22Rv1 (cell line): ENCODE measurements around the gene HCFC2.
A peak's percentile ranks its signal among the peaks of the same experiment; 100 is the strongest.
"Not testable (repeated sequence)": the region's sequence is repeated elsewhere in the genome, so short reads cannot be mapped to it uniquely, and the experiment has no call there.

ENCODE experiments used
- H3K27ac ChIP-seq: fragments of 450-650 bp; 2 replicates; pipeline ENCODE4 v1.5.1; 2017
- ZFX ChIP-seq: fragments of 450-650 bp; IDR thresholded peaks from 2 replicates; pipeline ENCODE4 v1.6.1; 2017; ENCODE audit warnings: antibody characterized with exemption, borderline replicate concordance
- TF ChIP-seq, protein P1 (sequence below): fragments of 450-650 bp; IDR thresholded peaks from 2 replicates; pipeline ENCODE4 v1.5.1; 2017; ENCODE audit warnings: mild to moderate bottlenecking

Gene HCFC2

GRCh38 chr12:104105461-104105860, 41.1 kb downstream of the HCFC2 start:
- no peak for TF ChIP-seq ZFX
- TF ChIP-seq, protein P1, sequence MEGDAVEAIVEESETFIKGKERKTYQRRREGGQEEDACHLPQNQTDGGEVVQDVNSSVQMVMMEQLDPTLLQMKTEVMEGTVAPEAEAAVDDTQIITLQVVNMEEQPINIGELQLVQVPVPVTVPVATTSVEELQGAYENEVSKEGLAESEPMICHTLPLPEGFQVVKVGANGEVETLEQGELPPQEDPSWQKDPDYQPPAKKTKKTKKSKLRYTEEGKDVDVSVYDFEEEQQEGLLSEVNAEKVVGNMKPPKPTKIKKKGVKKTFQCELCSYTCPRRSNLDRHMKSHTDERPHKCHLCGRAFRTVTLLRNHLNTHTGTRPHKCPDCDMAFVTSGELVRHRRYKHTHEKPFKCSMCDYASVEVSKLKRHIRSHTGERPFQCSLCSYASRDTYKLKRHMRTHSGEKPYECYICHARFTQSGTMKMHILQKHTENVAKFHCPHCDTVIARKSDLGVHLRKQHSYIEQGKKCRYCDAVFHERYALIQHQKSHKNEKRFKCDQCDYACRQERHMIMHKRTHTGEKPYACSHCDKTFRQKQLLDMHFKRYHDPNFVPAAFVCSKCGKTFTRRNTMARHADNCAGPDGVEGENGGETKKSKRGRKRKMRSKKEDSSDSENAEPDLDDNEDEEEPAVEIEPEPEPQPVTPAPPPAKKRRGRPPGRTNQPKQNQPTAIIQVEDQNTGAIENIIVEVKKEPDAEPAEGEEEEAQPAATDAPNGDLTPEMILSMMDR, result no peak
- H3K27ac ChIP-seq, result no peak overlapping the region

GRCh38 chr12:104106965-104107364, 42.6 kb downstream of the HCFC2 start:
- H3K27ac ChIP-seq, result no peak overlapping the region
- TF ChIP-seq, protein P1, result no peak
- TF ChIP-seq ZFX, result no peak

DNA sequence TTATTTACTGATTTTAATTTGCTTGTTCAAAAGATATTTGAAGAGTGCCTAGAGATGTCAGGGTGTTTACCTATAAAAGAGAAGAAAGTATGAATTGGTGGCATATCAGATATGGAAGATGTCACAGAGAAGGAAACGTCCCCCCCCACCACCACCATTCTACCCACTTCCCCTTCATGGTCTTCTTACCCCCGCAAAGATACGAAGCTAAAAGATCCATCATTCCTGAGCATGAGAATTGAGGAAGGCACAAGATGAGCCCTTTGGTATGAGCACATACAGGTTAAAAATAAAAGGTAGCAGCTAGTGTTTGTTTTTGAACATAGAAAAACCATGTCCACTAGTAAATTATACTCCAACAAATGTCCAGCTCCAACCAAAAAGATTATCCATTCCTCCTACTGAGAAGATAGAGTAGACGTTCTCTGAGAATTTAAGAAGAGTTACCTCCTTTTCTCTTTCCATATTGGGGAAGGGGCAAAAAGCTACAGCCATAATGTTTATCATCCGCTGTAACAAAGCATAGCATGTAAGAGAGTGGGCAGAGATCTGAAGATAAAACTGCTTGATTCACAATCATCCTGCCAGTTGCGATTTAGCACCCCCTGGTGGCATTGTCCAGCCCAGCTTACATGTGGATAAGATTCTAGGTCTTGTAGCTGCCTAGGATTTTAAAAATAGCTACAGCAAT, 44.6 kb downstream of the HCFC2 start:
- no peak for TF ChIP-seq ZFX
- TF ChIP-seq, protein P1, result peak; percentile 99
- H3K27ac ChIP-seq, result no peak overlapping the region

DNA sequence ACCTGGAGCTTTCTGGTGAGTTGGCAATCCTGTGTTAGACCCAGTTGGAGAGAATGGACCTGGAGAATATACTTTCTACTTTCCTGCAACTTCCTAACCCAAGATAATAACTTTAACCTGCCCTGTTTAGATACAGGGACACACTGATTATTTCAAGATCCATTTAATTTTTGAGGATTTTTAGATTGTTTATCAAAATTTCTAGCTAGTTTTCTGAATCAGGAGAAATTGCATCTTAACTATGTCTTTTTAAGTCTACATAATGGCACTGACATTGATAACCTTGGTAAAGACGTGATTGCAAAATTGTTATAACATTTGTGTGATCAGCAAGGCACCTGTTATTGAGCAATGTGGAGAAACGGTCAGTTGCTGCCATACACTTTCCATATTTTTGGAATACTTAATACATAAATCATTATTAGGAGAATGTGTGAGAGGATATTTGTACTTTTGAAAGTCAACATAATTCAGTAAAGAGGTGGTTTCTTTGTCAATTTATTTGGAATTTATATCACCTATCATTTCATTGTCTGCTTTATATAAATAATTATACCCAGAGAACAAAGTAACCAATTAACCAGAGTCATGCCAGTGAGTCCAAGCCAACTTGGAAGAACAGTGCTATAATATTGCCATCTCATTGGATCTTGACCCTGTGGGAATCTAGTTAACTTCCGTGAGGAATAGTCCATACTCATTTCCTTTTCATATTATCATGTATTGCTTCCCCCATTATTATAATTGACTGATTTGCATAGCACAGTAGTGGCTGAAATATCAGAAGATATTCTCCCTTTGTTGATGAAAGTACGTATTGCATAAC, 45.3 kb downstream of the HCFC2 start:
- no peak overlapping the region for H3K27ac ChIP-seq
- no peak for TF ChIP-seq ZFX
- TF ChIP-seq, protein P1, result peak; percentile 76

DNA sequence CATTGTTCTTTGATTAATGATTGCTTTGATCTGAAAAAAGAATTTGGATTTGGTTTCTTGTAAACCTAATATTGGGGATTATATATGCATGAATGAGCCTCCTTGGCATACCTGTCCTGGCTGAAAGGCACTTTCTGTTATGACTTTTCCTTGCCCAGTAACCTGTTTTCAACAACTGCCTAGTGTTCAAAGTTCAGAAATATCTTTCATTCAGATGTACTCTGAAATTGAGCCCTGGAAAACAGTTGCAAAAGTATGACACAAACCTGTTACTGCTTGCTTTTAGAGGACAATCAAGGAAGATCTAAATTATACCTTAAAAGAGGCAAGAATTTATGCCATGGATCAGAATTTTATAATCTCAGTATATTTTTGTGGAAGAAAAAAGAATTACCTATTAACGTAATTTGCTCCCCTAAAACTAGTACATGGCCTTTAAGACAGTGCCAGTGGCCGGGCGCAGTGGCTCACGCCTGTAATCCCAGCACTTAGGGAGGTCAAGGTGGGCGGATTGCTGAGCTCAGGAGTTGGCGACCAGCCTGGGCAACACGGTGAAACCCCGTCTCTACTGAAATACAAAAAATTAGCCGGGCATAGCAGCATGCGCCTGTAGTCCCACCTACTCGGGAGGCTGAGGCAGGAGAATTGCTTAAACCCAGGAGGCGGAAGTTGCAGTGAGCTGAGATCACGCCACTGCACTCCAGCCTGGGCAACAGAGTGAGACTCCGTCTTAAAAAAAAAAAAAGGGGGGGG, 50.7 kb downstream of the HCFC2 start:
- H3K27ac ChIP-seq, result not testable (repeated sequence)

DNA sequence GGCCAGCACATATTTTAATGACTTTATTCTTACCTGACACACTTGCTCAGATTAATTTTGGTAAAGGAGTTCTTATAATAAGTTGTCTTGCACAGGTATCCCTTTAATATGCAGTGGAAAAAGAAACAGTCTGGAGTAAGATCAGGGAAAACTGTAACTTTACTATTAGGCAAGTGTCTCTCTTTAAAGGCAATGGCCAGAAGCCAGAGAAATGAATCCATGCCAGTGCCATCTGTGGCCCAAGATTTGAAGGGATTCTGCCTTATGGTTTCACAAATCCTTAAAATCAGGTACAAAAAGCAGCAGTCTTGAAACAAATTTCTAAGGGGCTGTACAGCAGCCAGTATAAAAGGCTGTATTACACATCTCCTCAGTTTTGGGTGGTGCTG, 51.2 kb downstream of the HCFC2 start:
- H3K27ac ChIP-seq, result no peak overlapping the region
- TF ChIP-seq, protein P1, result no peak
- no peak for TF ChIP-seq ZFX

GRCh38 chr12:104121001-104121400, 56.7 kb downstream of the HCFC2 start:
- TF ChIP-seq, protein P1, result no peak
- TF ChIP-seq ZFX, result no peak
- no peak overlapping the region for H3K27ac ChIP-seq
